Activated T-cell treated with anti-CD3 and anti-CD28 coated beads, Interleukin-2, amount 50 U/mL, for 4 hours (primary cell): ENCODE measurements around the gene ACAP3. TPM values are rescaled to one million over a fixed set of nuclear protein-coding genes. Genes with fewer than 3 reads are reported as not detected.
A peak's percentile ranks its signal among the peaks of the same experiment; 100 is the strongest.

Source experiments
- ATAC-seq, 2 donors: fragments of 200-7000 bp; cut with Tn5 transposase; one replicate each; pipeline ENCODE4 v1.10.0; 2021
- DNase-seq: peaks from one replicate; pipeline ENCODE4 v3.0.0-alpha.2; 2020
- H3K27me3 Mint-ChIP-seq: one replicate; pipeline ENCODE4 v1.8.0; 2021; ENCODE audit warnings: low read depth, mixed read lengths
- H3K36me3 Mint-ChIP-seq: one replicate; pipeline ENCODE4 v1.8.0; 2022; ENCODE audit warnings: mixed read lengths; ENCODE audit not compliant: insufficient read depth
- H3K4me1 Mint-ChIP-seq: one replicate; pipeline ENCODE4 v1.8.0; 2021; ENCODE audit warnings: low read depth, mixed read lengths
- H3K4me3 Mint-ChIP-seq: one replicate; pipeline ENCODE4 v1.8.0; 2021; ENCODE audit warnings: mild to moderate bottlenecking, moderate library complexity, mixed read lengths
- H3K9me3 Mint-ChIP-seq: one replicate; pipeline ENCODE4 v1.8.0; 2021; ENCODE audit warnings: mixed read lengths
- total RNA-seq, 3 donors: library from RNA; stranded (reverse); gene quantifications; one replicate each; pipeline ENCODE4 v1.2.1, GENCODE V29; 2021

Gene ACAP3
- total RNA-seq, 3 donors from 2014 or later, result 28.4 to 37.6 (median 30.1) TPM

- DNase-seq (no peak), ATAC-seq (no peak)
- H3K4me3 Mint-ChIP-seq, result peak overlapping the region; percentile 79
- no peaks in the 10 kb centered on the region for H3K27me3 Mint-ChIP-seq
- no peaks in the 10 kb centered on the region for H3K9me3 Mint-ChIP-seq
- H3K36me3 Mint-ChIP-seq, result peaks cover 5% of the 10 kb centered on the region
- H3K4me1 Mint-ChIP-seq, result peaks cover 21% of the 10 kb centered on the region
Measured at GRCh38 chr1:1309251-1310108, 1.8 kb upstream of the ACAP3 start.

- no peak for ATAC-seq
- H3K27me3 Mint-ChIP-seq, result no peaks in the 10 kb centered on the region
- H3K9me3 Mint-ChIP-seq, result no peaks in the 10 kb centered on the region
- DNase-seq, result no peak
- peaks cover 22% of the 10 kb centered on the region for H3K4me1 Mint-ChIP-seq
- peaks cover 5% of the 10 kb centered on the region for H3K36me3 Mint-ChIP-seq
- peak overlapping the region; percentile 83 for H3K4me3 Mint-ChIP-seq
Measured at GRCh38 chr1:1308756-1309250, 1.1 kb upstream of the ACAP3 start.

- DNase-seq (no peak), ATAC-seq (peak in 1 of 2 donors; percentile 0)
Measured at GRCh38 chr1:1307261-1307922, 338 bp downstream of the ACAP3 start.

GRCh38 chr1:1306661-1307260 is 969 bp downstream of the ACAP3 start:
- Mint-ChIP-seq H3K36me3 (no peaks in the 10 kb centered on the region), H3K27me3 (no peaks in the 10 kb centered on the region), H3K4me1 (peaks cover 22% of the 10 kb centered on the region), H3K9me3 (no peaks in the 10 kb centered on the region), H3K4me3 (peak overlapping the region; percentile 82)
- DNase-seq (no peak), ATAC-seq (no peak)

More at GRCh38 chr1:1307261-1307922, 338 bp downstream of the ACAP3 start:
- peak overlapping the region; percentile 82 for H3K4me3 Mint-ChIP-seq
- peaks cover 22% of the 10 kb centered on the region for H3K4me1 Mint-ChIP-seq
- no peaks in the 10 kb centered on the region for H3K27me3 Mint-ChIP-seq
- H3K36me3 Mint-ChIP-seq, result no peaks in the 10 kb centered on the region
- no peaks in the 10 kb centered on the region for H3K9me3 Mint-ChIP-seq

GRCh38 chr1:1306070-1306660 is 1.6 kb downstream of the ACAP3 start:
- Mint-ChIP-seq H3K36me3 (no peaks in the 10 kb centered on the region), H3K9me3 (no peaks in the 10 kb centered on the region), H3K4me1 (peaks cover 22% of the 10 kb centered on the region), H3K27me3 (no peaks in the 10 kb centered on the region), H3K4me3 (peak overlapping the region; percentile 82)
- ATAC-seq (no peak), DNase-seq (no peak)

GRCh38 chr1:1305300-1306069 is 2.2 kb downstream of the ACAP3 start:
- Mint-ChIP-seq H3K4me3 (peak overlapping the region; percentile 82), H3K36me3 (no peaks in the 10 kb centered on the region), H3K4me1 (peaks cover 22% of the 10 kb centered on the region), H3K9me3 (no peaks in the 10 kb centered on the region), H3K27me3 (no peaks in the 10 kb centered on the region)
- ATAC-seq, result peak; percentile 16 to 23
- DNase-seq, result peak; percentile 71

- Mint-ChIP-seq H3K9me3 (no peaks in the 10 kb centered on the region), H3K27me3 (no peaks in the 10 kb centered on the region), H3K4me1 (peaks cover 22% of the 10 kb centered on the region), H3K4me3 (no peak overlapping the region), H3K36me3 (no peaks in the 10 kb centered on the region)
- DNase-seq (no peak), ATAC-seq (no peak)
Measured at GRCh38 chr1:1304331-1305299, 3.1 kb downstream of the ACAP3 start.

GRCh38 chr1:1303736-1304135 is 4.0 kb downstream of the ACAP3 start:
- H3K9me3 Mint-ChIP-seq, result no peaks in the 10 kb centered on the region
- H3K27me3 Mint-ChIP-seq, result no peaks in the 10 kb centered on the region
- no peak for ATAC-seq
- DNase-seq, result no peak
- H3K4me1 Mint-ChIP-seq, result peaks cover 22% of the 10 kb centered on the region
- H3K4me3 Mint-ChIP-seq, result no peak overlapping the region
- no peaks in the 10 kb centered on the region for H3K36me3 Mint-ChIP-seq

GRCh38 chr1:1302951-1303509 is 4.7 kb downstream of the ACAP3 start:
- Mint-ChIP-seq H3K4me3 (no peak overlapping the region), H3K4me1 (peaks cover 22% of the 10 kb centered on the region), H3K27me3 (no peaks in the 10 kb centered on the region), H3K36me3 (no peaks in the 10 kb centered on the region), H3K9me3 (no peaks in the 10 kb centered on the region)
- ATAC-seq, result no peak
- DNase-seq, result no peak

- H3K4me3 Mint-ChIP-seq, result no peak overlapping the region
- no peaks in the 10 kb centered on the region for H3K9me3 Mint-ChIP-seq
- no peaks in the 10 kb centered on the region for H3K27me3 Mint-ChIP-seq
- ATAC-seq, result no peak
- no peaks in the 10 kb centered on the region for H3K36me3 Mint-ChIP-seq
- peaks cover 20% of the 10 kb centered on the region for H3K4me1 Mint-ChIP-seq
- no peak for DNase-seq
Measured at GRCh38 chr1:1302006-1302430, 5.7 kb downstream of the ACAP3 start.

GRCh38 chr1:1300352-1300739 is 7.4 kb downstream of the ACAP3 start:
- ATAC-seq (no peak), DNase-seq (no peak)
- Mint-ChIP-seq H3K9me3 (no peaks in the 10 kb centered on the region), H3K36me3 (no peaks in the 10 kb centered on the region), H3K4me3 (no peak overlapping the region), H3K27me3 (no peaks in the 10 kb centered on the region), H3K4me1 (peaks cover 4% of the 10 kb centered on the region)

GRCh38 chr1:1299686-1300351 is 7.9 kb downstream of the ACAP3 start:
- peaks cover 2% of the 10 kb centered on the region for H3K4me1 Mint-ChIP-seq
- H3K9me3 Mint-ChIP-seq, result no peaks in the 10 kb centered on the region
- H3K4me3 Mint-ChIP-seq, result no peak overlapping the region
- DNase-seq (no peak), ATAC-seq (peak; percentile 57 to 68)
- no peaks in the 10 kb centered on the region for H3K36me3 Mint-ChIP-seq
- no peaks in the 10 kb centered on the region for H3K27me3 Mint-ChIP-seq
